HFF-Myc (cell line): Measurements from ENCODE around the gene NINJ2.

Experiments used
- DNase-seq: peaks from one replicate; pipeline ENCODE4 v3.0.0-alpha.2; 2011; ENCODE audit warnings: low read depth; ENCODE audit errors: extremely low read depth
- H3K4me3 ChIP-seq: replicated peaks from 2 replicates; pipeline ENCODE4 v1.5.1; 2011; ENCODE audit warnings: low read depth, mild to moderate bottlenecking, control low read depth, low read length
- TF ChIP-seq, protein P1 (sequence below): IDR thresholded peaks from 2 replicates; pipeline ENCODE4 v1.5.1; 2012; ENCODE audit warnings: mild to moderate bottlenecking, low read depth, low read length, control low read depth; ENCODE audit errors: missing control alignments

NINJ2 gene

GRCh38 chr12:541676-542324, 121.4 kb downstream of the NINJ2 start:
- no peak for DNase-seq
- no peak overlapping the region for H3K4me3 ChIP-seq
- TF ChIP-seq, protein P1, sequence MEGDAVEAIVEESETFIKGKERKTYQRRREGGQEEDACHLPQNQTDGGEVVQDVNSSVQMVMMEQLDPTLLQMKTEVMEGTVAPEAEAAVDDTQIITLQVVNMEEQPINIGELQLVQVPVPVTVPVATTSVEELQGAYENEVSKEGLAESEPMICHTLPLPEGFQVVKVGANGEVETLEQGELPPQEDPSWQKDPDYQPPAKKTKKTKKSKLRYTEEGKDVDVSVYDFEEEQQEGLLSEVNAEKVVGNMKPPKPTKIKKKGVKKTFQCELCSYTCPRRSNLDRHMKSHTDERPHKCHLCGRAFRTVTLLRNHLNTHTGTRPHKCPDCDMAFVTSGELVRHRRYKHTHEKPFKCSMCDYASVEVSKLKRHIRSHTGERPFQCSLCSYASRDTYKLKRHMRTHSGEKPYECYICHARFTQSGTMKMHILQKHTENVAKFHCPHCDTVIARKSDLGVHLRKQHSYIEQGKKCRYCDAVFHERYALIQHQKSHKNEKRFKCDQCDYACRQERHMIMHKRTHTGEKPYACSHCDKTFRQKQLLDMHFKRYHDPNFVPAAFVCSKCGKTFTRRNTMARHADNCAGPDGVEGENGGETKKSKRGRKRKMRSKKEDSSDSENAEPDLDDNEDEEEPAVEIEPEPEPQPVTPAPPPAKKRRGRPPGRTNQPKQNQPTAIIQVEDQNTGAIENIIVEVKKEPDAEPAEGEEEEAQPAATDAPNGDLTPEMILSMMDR, result no peak

- DNase-seq, result no peak
- TF ChIP-seq, protein P1, result no peak
- H3K4me3 ChIP-seq, result no peak overlapping the region
Observed at GRCh38 chr12:539540-540310, 123.5 kb downstream of the NINJ2 start.

- DNase-seq, result no peak
- H3K4me3 ChIP-seq, result no peak overlapping the region
- TF ChIP-seq, protein P1, result no peak
Observed at GRCh38 chr12:538731-539539, 124.3 kb downstream of the NINJ2 start.

DNA sequence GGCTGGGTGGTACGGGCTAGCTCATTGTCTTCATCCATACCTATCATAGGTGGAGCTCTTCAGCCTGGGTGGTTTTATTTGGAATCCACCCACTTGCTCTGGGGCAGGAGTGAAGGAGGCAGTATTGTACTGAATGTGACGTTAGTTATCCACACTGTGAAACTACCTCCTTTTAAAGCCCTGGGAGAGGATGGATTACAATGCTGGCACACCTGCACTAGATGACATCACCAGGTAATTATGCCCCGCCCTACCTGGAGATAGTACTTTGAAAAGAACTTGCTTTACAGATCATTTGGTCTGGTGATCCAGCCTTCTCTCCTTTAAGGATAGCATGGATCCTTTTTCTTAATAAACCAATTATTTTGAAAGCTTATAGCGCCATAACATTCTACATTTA, 125.5 kb downstream of the NINJ2 start:
- DNase-seq, result no peak
- TF ChIP-seq, protein P1, result no peak
- no peak overlapping the region for H3K4me3 ChIP-seq

DNA sequence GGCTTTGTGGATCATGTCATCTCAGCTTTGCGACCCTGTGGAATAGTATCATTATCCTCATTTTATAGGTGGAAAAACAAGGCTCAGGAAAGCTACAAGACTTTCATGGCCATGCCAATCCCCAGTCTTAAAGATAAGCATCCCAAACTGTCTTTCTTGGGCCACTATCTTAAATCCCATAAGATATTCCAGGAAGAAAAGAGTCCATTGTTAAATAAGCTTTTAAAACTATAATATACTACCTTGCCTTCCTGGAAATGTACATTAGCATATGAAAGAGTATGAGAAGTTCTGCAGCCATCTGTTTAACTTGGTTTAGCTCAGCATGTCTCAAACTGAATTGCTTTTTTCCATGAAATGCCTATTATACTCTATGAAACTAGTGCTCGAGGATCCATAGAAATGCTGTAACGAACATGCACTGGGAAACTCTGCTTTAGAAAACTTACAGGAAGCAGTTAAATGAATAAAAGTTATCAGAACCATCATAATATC, 126.4 kb downstream of the NINJ2 start:
- no peak overlapping the region for H3K4me3 ChIP-seq
- DNase-seq, result no peak
- TF ChIP-seq, protein P1, result no peak

- TF ChIP-seq, protein P1, result no peak
- DNase-seq, result no peak
- no peak overlapping the region for H3K4me3 ChIP-seq
Observed at GRCh38 chr12:535396-535795, 127.8 kb downstream of the NINJ2 start.
